H1 (cell line): Measurements from ENCODE around the gene RASD1. TPM values are rescaled to one million over a fixed set of nuclear protein-coding genes. Genes with fewer than 3 reads are reported as not detected.

ENCODE experiments used
- CTCF ChIA-PET: fragments of 300-600 bp; sonication (Branson Sonifier 250); formaldehyde crosslinking; loops from one replicate; lab custom pipeline; 2021; ENCODE audit not compliant: partially characterized antibody; lab: Charles Lee
- POLR2A ChIA-PET: fragments of 300-600 bp; sonication (Branson Sonifier 250); formaldehyde crosslinking; loops from one replicate; lab custom pipeline; 2021; ENCODE audit warnings: inconsistent platforms; ENCODE audit not compliant: partially characterized antibody; lab: Charles Lee
- DNase-seq, 2 experiments: peaks; one replicate each; pipeline versions ENCODE4 v3.0.0 to v3.0.0-alpha.2; 2010 to 2022; ENCODE audit warnings: low spot score in 2 of 2, low read depth in 1 of 2, mixed read lengths in 1 of 2
- FAIRE-seq: peaks from 2 replicates; lab custom pipeline; 2011; peaks lifted over from hg19 to GRCh38; lab: Jason Lieb, UNC
- H2AFZ ChIP-seq: 2 replicates; pipeline ENCODE4 v1.8.1; 2012; ENCODE audit warnings: low read length, inconsistent platforms
- H2AK5ac ChIP-seq: 2 replicates; pipeline ENCODE4 v1.6.1; 2013; ENCODE audit warnings: low read depth, low read length
- H2BK120ac ChIP-seq: replicated peaks from 2 replicates; pipeline ENCODE3; 2013; ENCODE audit warnings: low read depth, low read length, inconsistent platforms
- H2BK12ac ChIP-seq: 2 replicates; pipeline ENCODE4 v1.6.1; 2013; ENCODE audit warnings: low read depth, low read length
- H2BK15ac ChIP-seq: 2 replicates; pipeline ENCODE4 v1.6.1; 2013; ENCODE audit warnings: low read length
- H2BK20ac ChIP-seq: 2 replicates; pipeline ENCODE4 v1.6.1; 2013; ENCODE audit warnings: low read length
- H2BK5ac ChIP-seq: 2 replicates; pipeline ENCODE4 v1.6.1; 2013; ENCODE audit warnings: low read depth, low read length
- H3K14ac ChIP-seq: 2 replicates; pipeline ENCODE4 v1.6.1; 2013; ENCODE audit warnings: inconsistent platforms; ENCODE audit not compliant: insufficient read length
- H3K18ac ChIP-seq: 2 replicates; pipeline ENCODE4 v1.6.1; 2013; ENCODE audit warnings: low read length; ENCODE audit errors: extremely low read depth
- H3K23ac ChIP-seq: 2 replicates; pipeline ENCODE4 v1.6.1; 2013; ENCODE audit warnings: inconsistent platforms; ENCODE audit not compliant: insufficient read length
- H3K23me2 ChIP-seq: 2 replicates; pipeline ENCODE4 v1.6.1; 2013; ENCODE audit warnings: low read depth, low read length
- H3K27ac ChIP-seq: 2 replicates; pipeline ENCODE4 v1.6.1; 2011; ENCODE audit warnings: low read depth, low read length, inconsistent platforms
- H3K27me3 ChIP-seq, 4 experiments: replicated peaks in 1 of 4; 1 replicate in 1 of 4; 2 replicates in 3 of 4; pipeline versions ENCODE4 v1.6.1 to v1.8.1; 2011 to 2013; ENCODE audit warnings: low read length in 3 of 4, mild to moderate bottlenecking in 3 of 4, inconsistent platforms in 2 of 4, mixed read lengths in 2 of 4, moderate library complexity in 1 of 4; ENCODE audit not compliant: control insufficient read depth in 3 of 4, insufficient read depth in 3 of 4; ENCODE audit errors: extremely low read depth in 1 of 4
- H3K36me3 ChIP-seq, 4 experiments: 2 replicates each; pipeline versions ENCODE4 v1.6.1 to v1.8.1; 2011 to 2013; ENCODE audit warnings: mild to moderate bottlenecking in 4 of 4, low read length in 3 of 4, moderate library complexity in 2 of 4, control low read depth in 1 of 4, inconsistent platforms in 1 of 4; ENCODE audit not compliant: insufficient read depth in 4 of 4, control insufficient read depth in 2 of 4
- H3K4ac ChIP-seq: replicated peaks from 2 replicates; pipeline ENCODE3; 2013; ENCODE audit warnings: low read length, low read depth, mixed read lengths, inconsistent platforms; ENCODE audit not compliant: insufficient read length
- H3K4me1 ChIP-seq, 4 experiments: replicated peaks in 1 of 4; 1 replicate in 1 of 4; 2 replicates in 3 of 4; pipeline versions ENCODE4 v1.6.1 to v1.8.1; 2011 to 2013; ENCODE audit warnings: low read length in 3 of 4, inconsistent platforms in 2 of 4, mixed read lengths in 1 of 4; ENCODE audit not compliant: insufficient read depth in 4 of 4, control insufficient read depth in 3 of 4
- H3K4me2 ChIP-seq, 2 experiments: 2 replicates each; pipeline versions ENCODE4 v1.6.1 to v1.8.1; 2011 to 2013; ENCODE audit warnings: low read depth in 2 of 2, low read length in 2 of 2, control low read depth in 1 of 2, inconsistent platforms in 1 of 2, mild to moderate bottlenecking in 1 of 2; ENCODE audit not compliant: insufficient read depth in 1 of 2
- H3K4me3 ChIP-seq, 4 experiments: fragments of 200-600, 300-600 bp in 1 of 4; sonication (generic), shearing (Covaris generic), sonication (Bioruptor Twin) in 1 of 4; 2 replicates each; pipeline versions ENCODE4 v1.5.1 to v1.8.1; 2011 to 2016; ENCODE audit warnings: low read length in 4 of 4, low read depth in 3 of 4, control low read depth in 2 of 4, inconsistent platforms in 2 of 4, mild to moderate bottlenecking in 2 of 4, mixed read lengths in 1 of 4, moderate library complexity in 1 of 4; ENCODE audit not compliant: insufficient read depth in 2 of 4; ENCODE audit errors: extremely low read depth in 1 of 4
- H3K56ac ChIP-seq: replicated peaks from 2 replicates; pipeline ENCODE3; 2013; ENCODE audit warnings: low read depth, mild to moderate bottlenecking, mixed read lengths, low read length, inconsistent platforms; ENCODE audit not compliant: insufficient read length
- H3K79me1 ChIP-seq: 2 replicates; pipeline ENCODE4 v1.6.1; 2013; ENCODE audit warnings: low read depth, low read length, control low read depth
- H3K79me2 ChIP-seq, 2 experiments: 2 replicates each; pipeline versions ENCODE4 v1.6.1 to v1.8.1; 2012 to 2013; ENCODE audit warnings: low read length in 2 of 2, mild to moderate bottlenecking in 2 of 2, inconsistent platforms in 1 of 2; ENCODE audit not compliant: insufficient read depth in 2 of 2, control insufficient read depth in 1 of 2
- H3K9ac ChIP-seq, 4 experiments: replicated peaks in 1 of 4; 1 replicate in 1 of 4; 2 replicates in 3 of 4; pipeline versions ENCODE4 v1.6.1 to v1.8.1; 2011 to 2013; ENCODE audit warnings: low read depth in 3 of 4, low read length in 3 of 4, control low read depth in 2 of 4, mild to moderate bottlenecking in 2 of 4, moderate library complexity in 2 of 4, inconsistent platforms in 1 of 4; ENCODE audit errors: extremely low read depth in 1 of 4
- H3K9me3 ChIP-seq, 2 experiments: 2 replicates each; pipeline versions ENCODE4 v1.6.1 to v1.8.1; 2012 to 2013; ENCODE audit warnings: mild to moderate bottlenecking in 2 of 2, moderate library complexity in 2 of 2, control low read depth in 1 of 2, inconsistent platforms in 1 of 2, low read depth in 1 of 2, low read length in 1 of 2, mixed read lengths in 1 of 2; ENCODE audit not compliant: insufficient read depth in 2 of 2
- H4K20me1 ChIP-seq, 2 experiments: replicated peaks in 1 of 2; 2 replicates each; pipeline versions ENCODE3 to v1.8.1; 2011 to 2013; ENCODE audit warnings: inconsistent platforms in 2 of 2, low read length in 2 of 2, mild to moderate bottlenecking in 1 of 2; ENCODE audit not compliant: insufficient read depth in 2 of 2, control insufficient read depth in 1 of 2
- H4K5ac ChIP-seq: 2 replicates; pipeline ENCODE4 v1.6.1; 2013; ENCODE audit warnings: low read length, low read depth, mixed read lengths, inconsistent platforms; ENCODE audit not compliant: insufficient read length
- H4K8ac ChIP-seq: 2 replicates; pipeline ENCODE4 v1.8.0; 2013; ENCODE audit warnings: mild to moderate bottlenecking, moderate library complexity, low read length, inconsistent platforms; ENCODE audit not compliant: insufficient read depth; ENCODE audit errors: extremely low read depth
- H4K91ac ChIP-seq: replicated peaks from 2 replicates; pipeline ENCODE3; 2013; ENCODE audit warnings: low read length, mixed read lengths, inconsistent platforms; ENCODE audit not compliant: insufficient read length
- CTCF ChIP-seq, 3 experiments: IDR thresholded peaks; 1 replicate in 2 of 3; 2 replicates in 1 of 3; pipeline versions ENCODE4 v1.5.1 to v1.6.1; 2011; ENCODE audit warnings: low read length in 3 of 3, mild to moderate bottlenecking in 3 of 3, inconsistent platforms in 2 of 3, low read depth in 1 of 3, moderate library complexity in 1 of 3; ENCODE audit not compliant: insufficient read depth in 1 of 3; ENCODE audit errors: control extremely low read depth in 1 of 3
- EZH2 ChIP-seq: fragments of 200-600 bp; sonication (generic); IDR thresholded peaks from 2 replicates; pipeline ENCODE4 v1.7.1; 2012; ENCODE audit warnings: low read depth, mild to moderate bottlenecking, moderate library complexity, low read length, inconsistent platforms; ENCODE audit not compliant: severe bottlenecking
- FOSL1 ChIP-seq: IDR thresholded peaks from 2 replicates; pipeline ENCODE4 v1.6.1; 2011; ENCODE audit warnings: mild to moderate bottlenecking, low read depth, low read length, moderate library complexity; ENCODE audit not compliant: insufficient read depth
- JUND ChIP-seq: IDR thresholded peaks from 2 replicates; pipeline ENCODE4 v1.6.1; 2011; ENCODE audit warnings: mild to moderate bottlenecking, improper control_type of control experiment, low read length
- KDM5A ChIP-seq: fragments of 200-600 bp; IDR thresholded peaks from 2 replicates; pipeline ENCODE4 v1.7.1; 2012; ENCODE audit warnings: mild to moderate bottlenecking, low read length, inconsistent platforms, mixed read lengths
- NRF1 ChIP-seq: IDR thresholded peaks from 2 replicates; pipeline ENCODE4 v1.6.1; 2011; ENCODE audit warnings: mild to moderate bottlenecking, low read depth, low read length, improper control_type of control experiment
- POLR2A ChIP-seq, 2 experiments: IDR thresholded peaks; 1 replicate in 1 of 2; 2 replicates in 1 of 2; pipeline ENCODE4 v1.6.1; 2011; ENCODE audit warnings: low read depth in 2 of 2, low read length in 2 of 2, mild to moderate bottlenecking in 2 of 2; ENCODE audit errors: control extremely low read depth in 1 of 2
- SP4 ChIP-seq: IDR thresholded peaks from 2 replicates; pipeline ENCODE4 v1.6.1; 2012; ENCODE audit warnings: low read length, inconsistent platforms
- SUZ12 ChIP-seq: fragments of 200-600 bp; sonication (generic); IDR thresholded peaks from 2 replicates; pipeline ENCODE4 v1.6.1; 2012; ENCODE audit warnings: mild to moderate bottlenecking, inconsistent platforms, low read length, moderate library complexity, mixed read lengths
- TEAD4 ChIP-seq: IDR thresholded peaks from 2 replicates; pipeline ENCODE4 v1.6.1; 2012; ENCODE audit warnings: low read depth, low read length, inconsistent platforms, mixed read lengths
- WGBS, 2 experiments: shearing (Covaris generic) in 1 of 2; methylation state at CpG; one replicate each; pipeline versions ENCODE4 v1.1.6 to v1.1.7; 2013 to 2015; ENCODE audit warnings: low lambda C conversion rate in 2 of 2, mixed read lengths in 2 of 2, inconsistent platforms in 1 of 2, low coverage in 1 of 2, missing lambda C conversion rate in 1 of 2; ENCODE audit not compliant: insufficient replicate concordance in 2 of 2, insufficient coverage in 1 of 2, insufficient read length in 1 of 2; ENCODE audit errors: extremely low coverage in 1 of 2, missing lambda C conversion rate in 1 of 2; 5-methylcytosine and 5-hydroxymethylcytosine counted together
- polyA plus RNA-seq, 7 experiments: library from polyadenylated mRNA; depleted of rRNA in 3 of 7; stranded (reverse) in 5 of 7; unstranded in 2 of 7; fragments of >200 nt in 5 of 7; fragments of 200-250 nt in 2 of 7; gene quantifications; 1 replicate in 5 of 7; 2 replicates in 1 of 7; 4 replicates in 1 of 7; pipeline versions ENCODE4 v1.2.1 to v1.2.3, GENCODE V29; 2011 to 2013; ENCODE audit warnings: missing spikeins in 2 of 7, mixed read lengths in 2 of 7
- total RNA-seq: library from RNA; stranded (reverse); fragmentation: NEBNext Ultra II Directional; extraction: Animal tissue kit (Norgen Biotek cat#: 25700); gene quantifications from 2 replicates; pipeline ENCODE4 v1.2.1, GENCODE V29; 2021

RASD1 gene
- total and polyA plus RNA-seq, 2 of the 8 experiments (the other 6 are each of a cell fraction or from before 2014, with no cell fraction given) = 2.3 to 2.6 TPM

- H3K4me3 ChIP-seq = no peak overlapping the region
- no peaks in the 10 kb centered on the region for H3K9me3 ChIP-seq
- no peak overlapping the region for H2BK5ac ChIP-seq
- no peak overlapping the region for H3K4me2 ChIP-seq
- no peak overlapping the region for H2BK120ac ChIP-seq
- H2BK15ac ChIP-seq = no peak overlapping the region
- ChIA-PET POLR2A (no interaction called here), CTCF (interaction anchor here (0.8 to 5.1 kb wide), 5 partner anchors 16 to 148 kb away, joined by 3 to 40 read pairs (median 10); no protein-coding TSS in a partner anchor)
- H4K8ac ChIP-seq = no peak overlapping the region
- DNase-seq (no peak), FAIRE-seq (no peak)
- H3K18ac ChIP-seq = no peak overlapping the region
- no peak overlapping the region for H3K14ac ChIP-seq
- H3K9ac ChIP-seq = no peak overlapping the region; a peak in 1 of 7 replicates
- H3K23ac ChIP-seq = no peak overlapping the region
- H3K79me1 ChIP-seq = no peaks in the 10 kb centered on the region
- no peak overlapping the region for H2AFZ ChIP-seq
- no peak overlapping the region for H2BK12ac ChIP-seq
- no peak overlapping the region for H2BK20ac ChIP-seq
- no peak overlapping the region for H2AK5ac ChIP-seq
- no peak overlapping the region for H3K56ac ChIP-seq
- H3K27me3 ChIP-seq = no peaks in the 10 kb centered on the region; a peak in 3 of 7 replicates
- H3K27ac ChIP-seq = no peak overlapping the region
- H3K36me3 ChIP-seq = no peaks in the 10 kb centered on the region
- no peaks in the 10 kb centered on the region for H3K79me2 ChIP-seq
- peaks cover 0 to 2% (median 0%) of the 10 kb centered on the region in 4 experiments; a peak in 1 of 7 replicates for H3K4me1 ChIP-seq
- H4K91ac ChIP-seq = no peak overlapping the region
- H3K4ac ChIP-seq = no peak overlapping the region
- WGBS, 2 experiments = 89 to 100% methylated on average over 1 to 20 of the region's 21 CpGs
- peaks cover 0 to 2% of the 10 kb centered on the region in 2 experiments for H4K20me1 ChIP-seq
- no peak overlapping the region for H4K5ac ChIP-seq
- H3K23me2 ChIP-seq = no peaks in the 10 kb centered on the region
- TF ChIP-seq SUZ12 (no peak), POLR2A (IDR thresholded peaks at IDR 0.05; ENCODE audit: control extremely low read depth in 1 of 2, low read depth in 2 of 2, low read length in 2 of 2) (no peak), FOSL1 (no peak), JUND (no peak), NRF1 (no peak), SP4 (no peak), TEAD4 (no peak), EZH2 (no peak), KDM5A (no peak), CTCF (IDR thresholded peaks at IDR 0.05; ENCODE audit: control extremely low read depth in 1 of 3, insufficient read depth in 1 of 3, low read depth in 1 of 3, low read length in 3 of 3) (no peak)
These were observed 6.8 kb upstream of the RASD1 start for GRCh38 chr17:17502741-17503565.
